GM19463 (cell line): Measurements from ENCODE around the gene PVALEF.
"Not testable (repeated sequence)": the region's sequence is repeated elsewhere in the genome, so short reads cannot be mapped to it uniquely, and the experiment has no call there.

ENCODE experiments used
- ATAC-seq: cut with Tn5 transposase; IDR thresholded peaks from one replicate; pipeline ENCODE4 v1.9.1; 2021; ENCODE audit warnings: mild to moderate bottlenecking, moderate library complexity; ENCODE audit not compliant: unreplicated experiment

PVALEF gene

GRCh38 chr17:81143717-81144422 is 21.4 kb upstream of the PVALEF start:
- no peak for ATAC-seq

- no peak for ATAC-seq
Observed at GRCh38 chr17:81144423-81144781, 20.9 kb upstream of the PVALEF start.

DNA sequence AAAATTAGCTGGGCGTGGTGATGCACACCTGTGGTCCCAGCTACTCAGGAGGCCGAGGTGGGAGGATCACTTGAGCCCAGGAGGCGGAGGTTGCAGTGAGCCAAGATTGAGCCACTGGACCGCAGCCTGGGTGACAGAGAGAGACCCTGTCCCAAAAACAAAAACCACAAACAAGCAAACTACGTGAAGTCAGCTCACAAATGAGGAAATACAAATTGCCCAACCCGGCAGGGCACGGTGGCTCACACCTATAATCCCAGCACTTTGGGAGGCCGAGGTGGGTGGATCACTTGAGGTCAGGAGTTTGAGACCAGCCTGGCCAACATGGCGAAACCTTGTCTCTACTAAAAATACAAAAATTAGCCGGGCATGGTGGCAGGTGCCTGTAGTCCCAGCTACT is 19.1 kb upstream of the PVALEF start:
- ATAC-seq: not testable (repeated sequence)

DNA sequence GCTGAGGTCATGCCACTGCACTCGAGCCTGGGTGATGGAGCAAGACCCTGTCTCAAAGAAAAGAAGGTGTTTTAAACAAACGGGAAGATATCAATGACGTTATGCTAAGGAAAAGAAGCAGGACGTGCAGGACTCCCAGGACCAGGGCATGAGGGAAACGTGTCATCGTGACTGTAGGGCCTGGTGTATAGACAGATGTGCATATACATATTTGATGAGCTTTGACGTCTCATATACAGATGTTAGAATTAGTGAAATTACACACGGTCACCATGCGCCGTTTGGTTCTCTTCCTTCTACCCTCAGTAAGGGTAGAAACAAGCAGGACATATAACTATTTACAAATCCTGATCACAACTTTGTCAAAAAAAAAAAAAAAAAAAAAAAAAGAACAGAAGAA is 17.6 kb upstream of the PVALEF start:
- no peak for ATAC-seq

DNA sequence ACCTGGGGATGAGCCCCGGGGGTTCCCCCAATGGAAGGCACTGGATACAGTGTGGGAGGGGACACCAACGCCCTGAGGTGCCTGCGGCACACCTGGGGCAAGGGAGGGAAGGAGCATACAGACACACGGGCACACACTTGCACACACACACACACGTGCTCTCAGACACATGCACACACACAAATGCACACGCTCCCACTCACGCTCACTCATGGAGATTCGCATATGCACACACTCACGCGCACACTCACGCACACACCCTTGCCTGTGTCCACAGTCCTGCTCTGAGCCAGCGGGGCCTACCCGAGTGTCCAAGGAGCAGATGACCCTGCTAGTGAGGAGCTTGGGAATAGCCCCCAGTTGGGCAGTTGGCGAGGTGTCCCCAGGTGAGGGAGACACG is 16.7 kb upstream of the PVALEF start:
- ATAC-seq: no peak

GRCh38 chr17:81148986-81149533 is 16.2 kb upstream of the PVALEF start:
- no peak for ATAC-seq

DNA sequence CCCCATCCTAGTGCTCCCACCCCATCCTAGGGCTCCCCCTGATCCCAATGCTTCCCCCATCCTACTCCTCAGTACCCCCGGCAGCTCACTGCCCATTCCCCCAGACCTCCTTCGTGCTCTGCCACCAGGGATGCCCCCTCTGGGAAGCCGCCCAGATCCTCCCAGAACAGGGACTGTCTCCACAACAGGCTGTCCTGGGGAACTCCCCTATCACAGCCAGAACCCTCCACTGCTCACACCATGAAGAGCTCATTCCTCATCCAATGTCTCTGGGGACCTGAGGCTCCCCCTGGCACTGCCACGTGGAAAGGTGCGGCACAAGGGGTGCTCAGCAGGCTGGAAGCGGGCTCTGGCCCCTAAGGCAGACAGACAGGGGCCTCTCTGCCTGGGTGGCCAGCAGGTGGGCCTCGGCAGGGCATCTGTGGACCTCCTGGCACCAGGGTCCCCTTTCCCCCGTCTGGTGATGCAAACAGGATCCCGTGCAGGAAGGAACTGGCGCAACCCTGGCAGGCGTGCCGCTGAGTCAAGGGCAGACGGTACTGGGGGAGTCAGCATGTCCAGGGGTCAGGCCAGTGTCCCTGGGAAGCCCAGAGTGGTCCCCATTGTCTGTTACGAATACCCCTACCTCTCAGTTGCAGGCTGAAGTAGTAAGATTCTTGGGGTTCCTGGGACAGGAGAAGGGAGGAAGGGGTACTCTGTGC is 14.8 kb upstream of the PVALEF start:
- ATAC-seq: no peak

- no peak for ATAC-seq
Observed at GRCh38 chr17:81151278-81151677, 14.0 kb upstream of the PVALEF start.

DNA sequence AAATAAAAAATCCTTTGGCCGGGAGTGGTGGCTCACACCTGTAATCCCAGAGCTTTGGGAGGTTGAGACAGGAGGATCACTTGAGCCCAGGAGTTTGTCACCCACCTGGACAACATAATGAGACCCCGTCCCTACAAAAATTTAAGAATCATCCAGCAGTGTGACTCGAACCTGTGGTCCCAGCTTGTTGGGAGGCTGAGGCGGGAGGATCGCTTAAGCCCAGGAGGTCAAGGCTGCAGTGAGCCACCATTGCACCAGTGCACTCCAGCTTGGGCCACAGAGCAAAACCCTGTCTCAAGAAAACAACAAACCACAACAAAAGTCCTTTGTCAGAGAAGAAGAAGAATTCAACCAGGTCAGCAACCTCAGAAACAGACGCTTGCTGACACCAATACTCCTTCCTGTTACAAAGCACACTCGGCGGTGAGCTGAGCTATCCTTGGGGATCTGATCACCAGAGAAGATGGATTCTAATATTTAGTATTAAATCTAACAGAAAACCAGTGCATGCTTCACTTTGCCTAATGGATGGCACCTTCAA is 12.9 kb upstream of the PVALEF start:
- no peak for ATAC-seq

GRCh38 chr17:81153340-81153803 is 11.9 kb upstream of the PVALEF start:
- ATAC-seq: no peak

- ATAC-seq: not testable (repeated sequence)
Observed at GRCh38 chr17:81154016-81154415, 11.3 kb upstream of the PVALEF start.

DNA sequence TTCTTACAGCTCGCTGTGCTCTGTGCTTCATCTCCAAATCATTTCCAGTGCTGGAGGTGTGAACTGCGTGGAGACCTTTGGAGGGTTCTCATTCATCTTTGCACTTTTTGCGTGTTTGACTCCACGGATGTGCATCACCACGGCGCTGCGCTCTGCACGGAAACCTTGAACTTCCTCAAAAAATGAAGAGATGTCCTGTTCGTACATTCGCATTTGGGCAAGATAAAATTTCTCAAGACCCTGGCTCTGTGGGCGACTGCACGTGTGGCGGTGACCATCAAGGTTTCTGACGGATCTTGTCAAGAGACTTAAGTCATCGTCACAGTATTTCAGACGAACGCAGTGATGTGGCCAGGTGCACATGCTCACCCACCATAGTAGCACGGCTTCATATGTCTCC is 10.3 kb upstream of the PVALEF start:
- ATAC-seq: no peak

DNA sequence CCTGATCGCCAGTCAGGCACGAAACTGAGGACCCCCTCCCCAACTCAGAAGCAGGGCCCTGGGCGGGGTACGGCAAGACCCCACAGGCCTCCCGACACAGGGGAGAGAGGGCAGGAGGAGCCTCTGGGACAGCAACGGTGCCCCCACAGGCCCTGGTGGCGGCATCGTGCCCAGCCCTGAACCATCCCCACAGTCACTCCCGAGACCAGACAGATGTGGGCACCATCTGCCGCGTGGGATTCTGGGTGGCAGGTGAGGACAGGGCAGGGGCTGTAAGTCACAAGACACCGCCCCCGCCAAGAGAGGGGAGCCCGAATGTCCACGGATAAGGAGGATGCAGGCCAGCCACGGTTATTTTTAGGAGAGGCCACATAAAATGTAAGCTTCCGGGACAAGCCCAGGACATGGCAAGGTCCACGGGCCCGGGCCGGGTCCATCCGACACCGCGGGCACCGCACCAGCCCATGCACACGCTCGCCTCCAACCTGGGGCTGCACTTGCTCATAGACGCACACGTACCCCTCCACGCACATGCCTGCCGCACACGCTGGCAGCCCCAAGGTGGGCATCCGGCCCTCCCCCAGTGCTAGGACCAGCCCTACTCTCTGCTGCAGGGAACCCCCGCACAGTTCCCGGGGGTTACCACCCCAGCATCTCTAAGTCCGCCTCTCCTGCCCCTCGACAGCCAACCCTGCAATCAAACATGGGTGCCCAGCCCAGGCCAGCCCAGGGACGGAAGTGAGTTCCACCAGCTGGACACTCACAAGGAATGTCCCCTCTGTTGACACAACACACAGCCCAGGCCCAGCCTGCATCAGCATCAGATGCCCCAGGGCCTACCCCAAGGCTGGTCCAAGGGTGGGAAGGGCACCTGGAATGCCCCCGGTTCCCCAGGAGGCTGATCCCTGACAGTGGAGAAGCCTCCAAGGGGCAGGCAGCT is 8.2 kb upstream of the PVALEF start:
- no peak for ATAC-seq

DNA sequence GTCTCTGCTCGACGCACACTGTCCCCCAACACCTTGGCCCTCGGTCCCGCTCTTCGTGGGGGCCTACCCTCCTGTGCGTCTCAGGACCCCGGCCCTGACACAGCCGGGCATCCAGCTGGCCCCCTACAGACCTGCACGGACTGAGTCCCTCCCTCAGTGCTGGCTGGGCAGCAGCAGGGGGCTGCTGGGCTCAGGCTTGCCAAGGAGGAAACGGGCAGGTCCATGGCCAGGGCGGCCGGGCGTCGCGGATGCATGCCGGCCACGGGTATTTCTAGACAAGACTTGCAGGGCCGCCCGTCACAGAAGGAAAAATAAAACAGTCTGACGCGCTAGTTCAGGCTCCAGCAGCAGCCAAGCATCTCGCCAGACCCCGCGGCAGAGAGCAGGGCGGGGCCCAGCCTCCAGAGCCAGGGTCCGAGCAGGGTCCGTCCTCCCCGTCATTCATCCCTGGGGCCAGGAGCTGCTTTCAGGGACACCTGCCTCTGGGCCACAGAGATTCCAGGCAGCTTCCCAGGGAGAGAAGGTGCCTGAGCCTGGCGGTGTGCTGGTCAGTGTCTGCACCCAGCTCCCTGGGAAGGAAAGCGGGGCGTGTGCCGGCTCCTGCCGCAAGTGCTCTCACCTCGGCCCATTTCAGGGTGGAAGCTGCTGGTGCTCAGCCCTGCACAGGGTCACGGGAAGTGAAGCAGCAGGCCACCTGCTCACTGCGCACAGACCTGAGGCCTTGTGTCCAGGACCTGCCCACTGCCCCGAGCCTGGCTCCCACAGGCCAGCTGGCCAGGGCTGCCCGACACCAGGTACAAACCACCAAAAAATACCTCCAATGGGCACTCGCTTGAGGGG is 7.2 kb upstream of the PVALEF start:
- no peak for ATAC-seq

- ATAC-seq: no peak
Observed at GRCh38 chr17:81158688-81159590, 6.4 kb upstream of the PVALEF start.

GRCh38 chr17:81159611-81160265 is 5.6 kb upstream of the PVALEF start:
- ATAC-seq: no peak

DNA sequence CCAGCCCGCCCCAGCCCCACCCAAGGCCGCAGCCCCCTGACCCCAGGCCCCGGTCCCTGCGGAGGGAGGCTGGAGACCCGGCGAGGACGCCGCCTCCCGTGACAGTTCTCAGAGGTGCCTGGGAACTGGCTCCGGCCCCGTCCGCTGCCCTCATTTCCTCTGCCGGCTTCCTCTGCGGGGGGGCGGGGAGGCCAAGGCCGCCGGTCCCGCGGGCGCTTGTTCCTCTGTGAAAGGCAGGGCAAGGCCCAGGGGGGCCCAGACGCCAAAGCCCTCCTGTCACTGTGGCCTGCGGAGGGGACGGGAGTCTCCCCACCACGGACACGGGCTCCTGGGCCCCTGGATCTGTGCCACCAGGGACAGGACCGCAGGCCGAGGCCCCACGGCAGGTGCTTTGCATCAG is 5.0 kb upstream of the PVALEF start:
- ATAC-seq: no peak

DNA sequence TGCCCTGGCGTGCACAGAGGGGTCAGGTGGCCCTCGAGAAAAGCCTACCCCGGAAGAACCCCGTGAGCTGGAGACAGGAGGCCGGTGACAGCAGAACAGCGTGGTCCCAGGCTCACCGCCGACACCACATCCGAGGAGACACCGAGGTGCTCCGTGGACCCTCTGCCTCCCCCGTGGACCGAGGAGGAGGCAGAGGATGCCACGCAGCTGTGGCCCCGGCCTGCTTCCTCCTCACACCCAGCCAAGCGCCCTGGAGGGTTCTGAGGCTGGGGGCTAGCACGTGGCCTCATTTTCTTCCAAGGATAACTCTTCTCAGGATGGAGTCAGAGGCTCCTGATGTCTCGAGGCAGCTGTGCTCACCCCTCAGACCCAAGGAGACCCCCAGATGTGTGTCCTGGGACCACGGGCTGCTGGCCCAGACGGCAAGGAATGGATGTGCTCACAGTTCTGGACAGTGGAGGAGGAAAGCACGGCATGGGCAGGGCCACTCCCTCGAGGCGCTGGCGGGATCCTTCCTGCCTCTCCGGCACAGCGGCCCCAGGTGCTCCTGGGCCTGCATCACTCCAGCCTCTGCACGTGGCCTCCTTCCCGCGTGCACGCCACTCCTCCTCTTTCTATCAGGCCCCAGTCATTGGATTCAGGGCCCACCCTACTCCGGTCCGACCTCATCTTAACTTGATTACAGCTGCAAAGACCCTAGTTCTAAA is 4.4 kb upstream of the PVALEF start:
- no peak for ATAC-seq
